ENCODE measurements around the gene PBX1.

Gene PBX1

GRCh38 chr1:164767752-164768402 is 208.9 kb downstream of the PBX1 start:
- no peak for DNase-seq

GRCh38 chr1:164768619-164769018 is 209.6 kb downstream of the PBX1 start:
- DNase-seq, result no peak

DNA sequence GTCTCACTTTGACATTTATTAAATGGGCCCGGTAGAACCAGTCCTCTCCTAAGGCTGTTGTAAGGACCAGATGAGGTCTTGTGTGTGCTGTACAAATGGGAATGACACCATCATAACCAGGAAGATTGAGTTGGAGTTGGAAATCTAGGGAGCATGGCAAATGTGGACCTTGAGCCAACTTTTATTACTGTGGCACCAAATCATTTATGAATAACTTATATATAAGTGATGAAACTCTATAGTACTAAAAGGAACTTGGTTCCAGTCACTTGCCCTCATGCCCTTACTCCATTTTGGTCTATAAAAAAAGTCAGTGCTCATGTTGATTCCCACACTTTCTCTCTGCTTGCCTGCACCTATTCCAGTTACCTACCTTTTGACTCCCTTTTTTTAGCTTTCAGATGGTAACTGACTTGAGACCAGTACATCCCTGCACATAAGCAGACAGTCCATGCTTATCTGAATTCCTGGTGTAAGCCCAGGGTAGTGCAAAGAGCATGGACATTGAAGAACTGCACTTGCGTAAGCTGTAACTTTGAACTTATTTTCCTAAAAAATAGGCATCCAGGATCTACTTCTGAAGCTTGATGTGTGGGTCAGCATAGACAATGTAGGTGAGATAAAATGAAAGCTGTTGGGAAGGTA is 210.6 kb downstream of the PBX1 start:
- DNase-seq, result no peak

GRCh38 chr1:164770131-164770529 is 211.1 kb downstream of the PBX1 start:
- DNase-seq, result no peak

DNA sequence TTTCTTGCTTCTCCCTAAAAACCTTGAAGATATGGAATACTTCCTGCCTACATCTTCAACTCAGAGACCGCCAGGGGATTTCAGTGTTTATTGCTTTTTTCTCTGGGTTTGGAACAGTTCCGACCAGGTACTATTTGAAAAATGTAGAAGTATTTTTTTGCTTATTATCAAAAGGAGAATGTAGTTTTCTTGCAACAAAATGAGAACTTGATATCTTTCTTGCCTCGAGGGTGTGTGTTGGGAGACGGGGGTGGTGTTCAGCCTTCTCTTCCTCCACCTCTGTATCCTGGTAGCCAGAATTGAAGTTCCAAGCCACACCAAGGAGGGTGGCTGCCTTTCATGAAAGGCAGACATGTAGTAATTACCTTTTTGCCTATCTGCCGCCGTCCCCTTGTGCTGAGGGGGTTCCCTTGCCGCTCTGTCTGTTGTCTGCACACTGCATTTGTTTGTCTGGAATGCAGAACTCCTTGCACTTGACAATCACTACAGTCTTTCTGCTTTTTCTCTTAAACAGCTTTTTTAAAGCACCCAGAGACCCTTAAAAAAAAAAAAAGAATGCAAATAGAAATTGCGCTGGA is 212.1 kb downstream of the PBX1 start:
- DNase-seq, result no peak

DNA sequence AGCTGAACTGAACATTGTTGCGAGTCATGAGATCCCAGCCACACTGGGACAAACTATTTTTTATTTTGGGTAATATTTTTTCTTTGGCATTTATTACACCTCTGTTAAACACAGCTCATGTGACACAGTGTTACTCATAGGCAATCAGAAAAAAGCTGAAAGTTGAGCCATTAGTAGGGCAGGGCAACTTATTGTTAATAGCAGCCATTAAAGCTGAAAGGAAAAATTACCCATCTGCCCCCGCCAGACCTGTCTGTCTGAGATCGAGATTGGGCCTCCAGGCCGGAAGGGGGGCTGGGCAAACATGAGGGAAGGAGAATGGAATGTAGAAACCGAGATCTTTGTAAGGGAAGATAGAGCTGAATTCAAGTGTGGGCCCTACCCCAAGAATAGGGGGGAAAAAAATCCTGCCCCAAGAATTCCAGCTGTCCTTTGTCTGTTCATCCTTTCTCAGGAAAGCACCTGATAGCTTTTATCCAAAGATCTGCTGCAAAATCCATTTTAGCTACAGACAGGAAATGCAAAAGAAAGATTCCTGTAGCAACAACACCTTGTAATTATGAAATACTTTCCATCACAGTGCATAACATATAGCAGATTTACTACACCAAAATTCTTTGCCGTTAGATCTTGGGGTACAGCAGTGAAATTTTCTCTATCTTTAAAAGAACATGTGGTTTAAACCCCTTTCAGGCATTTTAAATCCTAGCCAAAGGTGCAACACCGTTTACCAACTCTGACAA is 212.8 kb downstream of the PBX1 start:
- DNase-seq, result no peak

DNA sequence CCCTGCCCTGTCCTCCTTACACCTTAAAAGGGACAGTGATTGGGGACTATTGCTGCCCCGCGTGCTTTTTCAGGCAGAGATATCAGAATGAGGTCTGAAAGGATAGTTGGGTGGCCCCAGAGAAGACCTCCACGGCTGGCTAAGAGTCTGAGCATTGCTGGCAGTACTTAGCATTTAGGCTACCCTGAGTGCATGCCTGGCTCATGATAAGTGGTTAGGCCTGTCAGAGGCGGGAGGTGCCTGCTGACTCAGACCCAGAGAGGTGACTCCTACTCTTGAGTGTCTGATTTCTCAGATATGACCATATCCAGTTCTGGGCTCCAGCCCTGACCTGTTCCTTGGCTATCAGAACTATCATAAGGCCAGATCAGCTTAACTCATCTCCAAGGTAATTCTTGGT is 213.7 kb downstream of the PBX1 start:
- DNase-seq, result peak; percentile 49 to 66

DNA sequence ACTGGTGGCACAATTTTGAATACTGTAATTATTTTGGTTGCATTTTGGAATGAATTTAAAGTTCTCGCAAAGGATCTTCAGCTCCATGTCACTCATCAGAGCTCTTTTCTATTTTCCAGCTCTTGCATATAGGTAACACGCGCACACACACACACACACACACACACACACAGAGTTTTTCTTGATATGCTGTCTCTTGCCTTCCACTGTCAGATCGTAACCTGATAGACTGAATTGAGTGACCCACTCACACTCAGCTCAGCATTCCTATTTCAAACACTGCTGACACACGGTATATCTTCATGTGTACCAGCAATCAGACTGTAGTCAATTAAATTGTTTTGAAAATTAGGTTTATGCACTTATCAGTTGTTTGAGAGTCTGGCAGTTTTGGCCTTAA is 214.1 kb downstream of the PBX1 start:
- DNase-seq, result no peak

GRCh38 chr1:164774413-164774812 is 215.4 kb downstream of the PBX1 start:
- DNase-seq, result peak in 1 of 2 experiments; percentile 54

DNA sequence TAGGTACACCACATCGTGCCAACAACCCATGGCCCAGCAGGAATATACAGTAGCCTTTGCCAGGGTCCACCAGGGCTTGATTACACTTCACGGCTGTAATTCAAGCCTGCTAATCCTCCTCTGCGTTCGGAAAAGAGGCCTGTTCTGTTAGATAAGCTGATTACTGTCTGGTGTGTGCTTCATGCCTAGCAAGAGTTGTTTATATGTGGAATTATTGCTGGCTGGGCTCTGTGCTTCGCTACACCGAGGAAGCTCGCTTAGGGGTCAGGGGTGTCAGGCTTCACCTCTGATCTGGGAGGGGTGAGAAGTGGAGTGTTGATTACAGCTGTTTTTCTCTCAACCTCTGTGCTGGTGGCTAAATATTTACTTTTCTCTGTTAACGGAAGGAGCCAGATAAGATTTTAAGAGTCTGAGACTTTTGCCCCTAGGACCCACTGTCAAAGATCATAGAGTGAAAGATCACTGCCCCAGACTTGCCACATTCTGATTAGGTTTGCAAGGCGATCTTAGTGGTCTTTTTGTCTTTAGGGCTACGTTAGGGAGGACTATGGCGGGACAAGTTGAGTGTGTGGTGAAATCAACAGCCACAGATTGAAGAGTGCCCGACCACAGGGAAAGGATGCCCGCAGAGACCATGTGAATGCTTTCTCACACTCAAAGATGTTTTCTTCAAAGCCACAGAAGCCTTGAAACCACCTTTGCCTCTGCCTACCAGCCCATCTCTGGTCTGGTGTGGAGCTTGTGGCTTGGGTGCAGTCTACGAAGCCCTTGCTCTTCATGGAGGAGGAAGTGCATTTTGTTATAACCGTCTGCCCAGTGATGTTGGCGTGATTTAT is 216.1 kb downstream of the PBX1 start:
- peak in 1 of 2 experiments; percentile 58 for DNase-seq

DNA sequence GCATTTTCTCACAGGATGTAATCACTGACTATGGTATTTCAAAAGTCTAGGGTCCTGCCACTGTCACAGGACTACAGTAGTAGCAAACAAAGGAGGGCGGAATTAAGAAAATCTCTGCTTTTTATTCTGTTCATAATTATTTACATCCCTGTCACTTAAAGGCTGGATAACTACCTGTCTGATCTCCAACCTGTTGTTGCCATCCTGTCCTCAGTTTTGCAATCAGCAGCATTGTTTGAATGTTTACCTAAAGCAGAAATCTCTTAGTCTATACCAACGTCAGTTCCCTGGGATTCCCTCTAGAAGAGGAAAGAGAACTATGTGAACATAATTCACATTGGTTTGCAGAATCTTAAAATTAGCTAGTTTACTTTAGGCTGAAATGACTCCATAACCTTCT is 218.5 kb downstream of the PBX1 start:
- no peak for DNase-seq

- DNase-seq, result no peak
Observed at GRCh38 chr1:164779376-164779775, 220.4 kb downstream of the PBX1 start.

- no peak for DNase-seq
Observed at GRCh38 chr1:164780111-164780812, 221.3 kb downstream of the PBX1 start.

DNA sequence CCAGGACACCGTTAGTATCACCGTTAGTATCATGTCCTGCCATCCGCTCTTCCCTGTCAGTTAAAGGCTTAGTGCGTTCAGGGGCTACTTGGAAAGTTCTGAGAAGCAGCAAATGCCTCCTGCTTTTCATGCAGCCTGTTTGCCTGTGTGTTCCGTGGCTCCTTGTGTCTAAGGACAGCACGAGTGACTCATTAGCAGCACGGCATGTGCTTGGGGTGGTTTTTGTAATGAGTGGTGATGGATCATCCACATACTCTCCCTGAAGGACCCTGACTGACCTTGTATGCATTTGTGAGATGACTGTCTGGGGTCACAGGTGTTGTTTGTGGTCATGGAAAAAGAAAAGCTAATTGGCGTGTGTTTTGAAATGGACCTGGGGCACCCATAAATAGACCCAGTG is 221.9 kb downstream of the PBX1 start:
- no peak for DNase-seq

DNA sequence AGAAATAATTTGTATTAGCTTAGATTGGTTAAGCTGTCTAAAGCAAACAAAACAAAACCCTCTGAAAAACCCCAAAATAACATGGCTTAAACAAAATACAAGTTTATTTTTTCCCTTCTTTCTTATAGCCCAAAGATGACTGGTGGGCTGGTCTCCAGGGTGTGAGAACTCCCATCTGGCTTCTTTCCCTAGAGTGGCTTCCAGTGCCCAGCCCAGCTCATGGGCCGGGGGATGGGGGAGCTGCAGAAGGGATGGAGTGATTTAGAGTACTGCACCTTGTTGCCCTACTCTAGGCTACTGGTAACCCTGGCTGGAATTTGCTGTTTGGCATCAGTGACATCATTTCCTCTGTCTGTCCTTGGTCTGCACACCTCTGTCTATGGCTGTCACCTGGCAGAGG is 223.0 kb downstream of the PBX1 start:
- DNase-seq, result no peak

DNA sequence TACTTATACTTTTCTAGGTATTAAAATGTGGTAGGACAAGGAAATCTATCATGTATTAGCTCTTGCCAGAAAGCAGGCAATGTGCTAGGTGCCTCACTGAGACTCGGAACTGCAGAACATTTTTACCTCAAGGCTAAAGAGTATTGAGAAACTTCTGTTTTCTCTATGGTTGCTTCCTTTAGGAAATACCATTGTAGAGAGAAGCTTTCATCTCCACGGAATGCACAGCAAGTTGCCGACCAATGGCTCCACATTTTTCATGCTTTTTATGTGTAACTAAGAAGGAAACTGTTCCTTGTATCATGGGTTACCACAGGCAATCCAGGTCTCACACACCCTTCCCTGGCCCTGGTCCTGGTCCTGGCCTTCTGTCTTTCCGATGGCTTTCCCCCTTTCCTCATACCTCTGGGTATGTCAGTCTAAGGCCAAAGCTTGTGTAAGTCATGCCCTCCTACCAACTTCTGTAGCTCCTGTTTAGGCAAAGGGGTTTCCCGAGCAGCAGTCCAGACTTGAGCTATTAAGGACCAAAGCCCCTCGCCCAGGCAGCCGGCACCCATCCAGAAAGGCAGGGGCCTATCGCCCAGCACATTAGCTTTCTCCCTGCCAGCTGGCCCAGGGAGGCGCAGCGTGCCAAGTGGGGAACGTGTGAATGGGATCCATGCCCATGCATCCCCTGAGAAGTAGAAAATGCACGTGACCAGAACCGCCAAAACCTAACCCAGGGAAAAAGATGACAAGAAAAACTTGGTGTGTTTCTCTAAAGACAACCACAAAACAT is 225.0 kb downstream of the PBX1 start:
- no peak for DNase-seq

DNA sequence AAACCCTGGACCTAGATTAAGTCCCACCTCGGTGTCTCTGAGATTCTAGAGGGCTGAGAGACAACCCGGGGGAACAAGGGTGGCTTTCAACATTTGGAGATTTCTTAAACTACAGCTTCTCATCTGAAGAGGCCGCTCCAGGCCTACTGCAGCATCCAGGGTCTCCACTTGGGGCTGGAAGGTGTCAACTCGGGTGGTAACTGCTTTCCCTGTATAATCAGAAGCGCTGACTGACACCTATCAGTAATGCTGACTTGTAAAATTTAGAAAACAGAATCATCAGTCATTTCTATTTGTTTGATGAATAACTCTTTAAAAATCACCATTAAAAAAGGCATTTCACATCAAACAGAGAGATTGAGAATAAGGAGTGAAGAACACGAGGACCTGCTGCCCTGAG is 226.0 kb downstream of the PBX1 start:
- DNase-seq, result no peak

- no peak for DNase-seq
Observed at GRCh38 chr1:164785841-164786534, 227.0 kb downstream of the PBX1 start.

DNA sequence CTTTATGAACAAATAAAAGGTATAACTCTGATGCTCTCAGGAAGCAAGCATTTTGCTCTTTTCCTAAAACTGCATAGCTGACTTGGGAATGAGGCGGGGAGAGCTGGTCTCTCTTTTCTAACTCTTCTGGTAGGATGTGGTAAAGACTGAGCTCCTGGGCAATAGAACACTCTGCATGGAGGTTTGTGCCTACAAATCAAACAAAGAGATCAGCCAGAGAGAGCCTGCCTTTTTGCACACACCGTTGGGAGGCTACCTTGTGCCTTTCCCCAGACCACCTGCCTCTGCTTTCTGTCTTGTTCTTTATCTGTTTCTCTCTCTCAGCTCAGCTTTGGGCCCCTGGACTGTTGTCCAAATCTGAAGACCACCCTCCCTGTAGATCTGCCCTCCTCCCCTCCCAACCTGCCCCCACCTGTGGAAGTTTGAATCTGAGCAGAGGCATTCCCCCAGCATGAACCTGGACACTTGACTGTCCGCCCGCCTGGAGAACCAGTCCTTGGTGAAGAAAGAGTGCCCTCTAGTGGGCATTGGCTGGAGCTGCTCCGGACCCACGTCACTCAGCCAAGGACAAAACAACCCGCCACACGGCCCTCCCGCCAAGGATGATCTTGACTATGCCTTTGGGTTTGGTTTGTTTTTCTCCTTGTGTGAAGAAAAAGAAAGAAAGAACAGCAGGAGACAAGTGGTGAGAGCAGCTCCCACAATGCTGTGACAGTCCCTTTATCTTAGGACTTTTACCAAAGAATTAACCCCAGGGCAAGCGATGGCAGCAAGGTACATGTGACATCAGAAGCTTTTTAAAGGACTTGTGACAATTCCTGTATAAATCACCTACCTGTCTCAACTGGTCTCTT is 228.2 kb downstream of the PBX1 start:
- peak; percentile 96 to 97 for DNase-seq

GRCh38 chr1:164787834-164788231 is 228.8 kb downstream of the PBX1 start:
- DNase-seq, result peak; percentile 88 to 97
